ENCODE results near the gene IFI16.
"Not testable (repeated sequence)": the region's sequence is repeated elsewhere in the genome, so short reads cannot be mapped to it uniquely, and the experiment has no call there.

Gene IFI16

DNA sequence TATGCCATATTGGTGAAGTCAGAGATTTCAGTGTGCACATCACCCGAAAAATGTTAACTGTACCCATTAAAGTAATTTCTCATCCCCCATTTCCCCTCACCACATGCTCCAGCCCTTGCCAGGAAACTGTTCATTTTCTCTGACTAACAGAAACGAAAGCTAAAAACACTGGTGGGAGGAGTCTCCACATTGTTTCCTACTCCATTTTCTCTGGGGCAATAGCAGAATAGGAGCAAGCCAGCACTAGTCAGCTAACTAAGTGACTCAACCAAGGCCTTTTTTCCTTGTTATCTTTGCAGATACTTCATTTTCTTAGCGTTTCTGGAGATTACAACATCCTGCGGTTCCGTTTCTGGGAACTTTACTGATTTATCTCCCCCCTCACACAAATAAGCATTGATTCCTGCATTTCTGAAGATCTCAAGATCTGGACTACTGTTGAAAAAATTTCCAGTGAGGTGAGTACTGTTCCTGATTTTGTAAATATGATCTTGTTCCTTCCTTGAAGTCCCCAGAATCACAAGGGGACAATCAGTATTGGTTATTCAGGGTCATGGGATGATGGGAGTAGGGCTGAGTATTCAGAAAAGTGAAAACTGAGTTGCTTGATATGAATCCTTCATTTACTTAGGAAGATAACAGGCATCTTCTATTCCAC is at the start of gene IFI16:
IFI16 (plus strand) TSS at position 204 of the 658 bp plus-strand sequence. CDS start 4,774 bp downstream, outside the sequence.
- DNase-seq: peak; percentile 82

DNA sequence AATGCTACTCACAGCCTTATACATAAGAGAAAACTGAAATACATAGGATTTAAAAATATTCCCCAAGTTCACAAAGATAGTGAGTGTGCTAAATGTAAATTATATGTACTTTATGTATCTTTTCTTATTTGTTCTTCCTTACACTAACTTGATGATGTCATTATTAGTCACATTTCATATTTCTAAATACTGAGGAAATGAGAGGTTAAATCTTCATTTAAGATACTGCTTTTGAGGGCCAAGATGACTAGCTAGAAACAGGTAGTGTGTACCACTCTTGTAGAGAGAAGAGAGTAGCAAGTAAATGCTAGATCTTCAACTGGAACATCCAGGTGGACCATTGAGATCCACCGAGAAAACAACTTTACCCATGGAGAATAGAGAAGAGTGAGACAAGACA is 48.5 kb upstream of the IFI16 start:
- DNase-seq: no peak

DNA sequence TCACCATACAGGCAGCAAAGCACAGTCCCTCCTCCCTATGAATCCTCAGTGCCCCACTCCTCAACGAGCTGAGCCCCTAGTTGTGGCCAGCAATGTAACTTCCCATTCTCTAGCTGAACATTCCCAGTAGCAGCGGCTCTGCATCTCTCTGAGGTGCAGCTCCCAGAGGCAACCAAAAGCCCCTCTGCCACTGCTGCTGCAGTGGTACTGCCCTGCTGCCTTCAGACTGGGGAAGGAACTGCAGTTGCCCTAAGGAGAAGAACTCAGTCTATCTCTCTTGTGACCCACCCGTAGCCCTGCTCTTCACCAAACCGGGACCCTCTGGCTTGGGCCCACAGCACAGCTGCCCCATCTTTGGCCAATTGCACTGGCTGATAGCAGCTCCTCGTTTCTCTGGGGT is 46.7 kb upstream of the IFI16 start:
- DNase-seq: no peak

DNA sequence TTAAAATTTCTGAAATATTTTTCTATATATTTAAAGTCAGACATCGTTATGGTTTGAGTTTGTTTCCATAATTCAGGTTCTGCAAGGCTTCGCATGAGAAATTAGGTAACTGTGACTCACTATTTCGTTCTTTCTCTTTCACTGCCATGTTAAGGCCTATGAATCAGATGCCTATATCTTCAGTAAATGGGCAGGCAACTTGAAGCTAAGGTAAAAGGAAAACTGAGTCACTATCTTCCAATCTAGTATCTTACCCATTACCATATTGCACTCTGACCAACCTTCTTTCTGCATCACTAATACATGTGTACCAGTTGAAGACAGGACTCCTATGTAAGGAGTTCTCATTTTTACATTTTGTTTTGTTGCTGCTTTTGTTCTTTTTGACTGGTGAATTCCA is 40.5 kb upstream of the IFI16 start:
- no peak for DNase-seq

DNA sequence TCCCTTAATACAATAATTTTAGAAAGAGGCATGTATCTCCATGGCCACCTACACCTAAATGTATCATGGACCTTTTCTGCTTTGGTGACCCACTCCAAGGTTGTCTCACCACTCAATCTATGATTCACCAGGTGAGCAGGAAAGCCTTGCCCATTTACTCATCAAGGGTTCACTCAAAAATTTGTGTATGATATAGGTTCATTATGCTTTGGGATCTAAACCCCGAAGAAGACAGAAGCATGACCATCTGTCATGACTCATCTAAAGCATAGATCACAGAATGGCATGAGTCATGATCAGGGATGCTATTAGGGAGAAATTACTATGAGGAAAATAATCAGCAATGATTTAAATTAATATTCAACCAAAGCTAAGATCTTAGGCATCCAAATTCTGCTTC is 39.9 kb upstream of the IFI16 start:
- no peak for DNase-seq

DNA sequence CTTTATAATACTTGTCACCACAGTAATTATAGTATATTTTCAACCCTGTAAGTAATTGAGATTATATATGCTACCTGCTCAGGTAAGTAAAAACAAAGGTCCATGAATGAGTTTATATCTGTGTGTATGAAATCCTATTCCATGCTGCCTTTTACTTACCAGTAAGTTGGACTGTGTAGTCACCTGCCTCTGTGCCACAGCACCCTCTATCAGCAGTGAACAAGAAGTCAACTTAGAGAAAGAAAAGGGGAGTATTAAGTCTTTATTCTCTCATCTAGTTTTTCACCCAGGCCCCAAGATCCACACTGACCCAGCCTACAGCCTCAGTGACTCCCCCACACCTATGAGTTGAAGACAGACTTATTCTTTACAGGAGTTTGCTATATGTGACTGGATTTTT is 36.9 kb upstream of the IFI16 start:
- DNase-seq: no peak

DNA sequence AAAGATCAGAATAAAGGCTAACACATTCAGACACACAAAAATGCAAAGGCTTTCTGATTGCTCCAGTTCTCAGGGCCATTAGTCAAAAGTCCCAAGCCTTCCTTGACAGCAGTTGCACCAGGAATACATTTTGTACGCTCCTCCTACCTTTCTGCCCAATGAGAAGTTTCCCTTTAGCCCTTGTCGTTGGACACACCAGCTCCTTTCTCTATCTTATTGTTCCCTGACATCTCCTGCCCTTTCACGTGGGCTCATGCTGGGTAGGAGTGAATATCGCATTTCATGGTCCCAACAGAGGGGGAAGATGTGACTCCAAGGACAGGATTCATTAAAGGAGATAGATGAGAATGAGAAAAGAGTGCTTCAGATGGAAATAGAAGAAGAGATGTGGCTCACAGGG is 33.5 kb upstream of the IFI16 start:
- no peak for DNase-seq

DNA sequence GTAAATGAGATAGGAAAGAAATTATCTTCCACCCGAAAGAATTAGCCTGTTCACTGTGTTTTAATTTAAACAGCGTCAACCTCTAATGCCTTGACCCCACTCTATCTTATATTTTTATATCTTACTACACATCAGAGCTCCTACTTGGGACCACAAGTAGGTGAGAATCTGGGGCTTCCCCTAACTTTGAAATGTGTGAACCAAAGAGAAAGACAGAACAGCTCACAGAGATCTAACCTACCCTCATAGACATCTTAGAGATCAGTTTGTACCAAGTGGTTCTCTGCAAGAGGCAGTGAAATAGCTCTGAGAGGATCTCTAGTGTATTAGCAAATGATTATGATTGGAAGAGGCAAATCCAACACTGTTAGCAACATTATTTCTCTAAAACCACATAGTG is 31.0 kb upstream of the IFI16 start:
- DNase-seq: no peak

DNA sequence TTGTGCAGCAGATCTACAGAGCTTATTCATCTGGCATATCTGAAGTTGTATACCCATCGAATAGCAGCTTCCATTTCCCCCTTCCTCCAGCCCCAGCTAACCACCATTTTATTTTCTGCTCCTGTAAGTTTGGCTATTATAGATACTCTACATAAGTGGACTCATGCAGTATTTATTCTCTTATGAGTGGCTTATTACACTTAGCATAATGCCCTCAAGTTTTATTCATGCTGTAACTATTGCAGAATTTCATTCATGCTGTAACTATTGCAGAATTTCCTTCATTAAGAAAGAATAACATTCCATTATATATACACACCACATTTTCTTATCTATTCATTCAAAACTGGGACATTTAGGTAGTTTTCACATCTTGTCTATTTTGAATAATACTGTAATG is 30.5 kb upstream of the IFI16 start:
- DNase-seq: no peak

DNA sequence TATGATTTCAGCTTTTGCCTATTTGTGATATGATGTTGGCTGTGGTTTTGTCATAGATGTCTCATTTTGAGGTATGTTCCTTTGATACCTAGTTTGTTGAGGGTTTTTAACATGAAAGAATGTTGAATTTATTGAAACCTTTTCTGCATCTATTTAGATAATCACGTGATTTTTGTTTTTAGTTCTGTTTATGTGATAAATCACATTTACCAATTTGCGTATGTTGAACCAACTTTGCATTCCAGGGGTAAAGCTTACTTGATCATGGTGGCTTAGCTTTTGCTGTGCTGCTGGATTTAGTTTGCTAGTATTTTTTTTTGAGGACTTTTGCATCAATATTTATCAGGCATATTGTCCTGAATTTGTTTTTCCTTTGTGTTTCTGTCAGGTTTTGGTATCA is 26.5 kb upstream of the IFI16 start:
- no peak for DNase-seq

DNA sequence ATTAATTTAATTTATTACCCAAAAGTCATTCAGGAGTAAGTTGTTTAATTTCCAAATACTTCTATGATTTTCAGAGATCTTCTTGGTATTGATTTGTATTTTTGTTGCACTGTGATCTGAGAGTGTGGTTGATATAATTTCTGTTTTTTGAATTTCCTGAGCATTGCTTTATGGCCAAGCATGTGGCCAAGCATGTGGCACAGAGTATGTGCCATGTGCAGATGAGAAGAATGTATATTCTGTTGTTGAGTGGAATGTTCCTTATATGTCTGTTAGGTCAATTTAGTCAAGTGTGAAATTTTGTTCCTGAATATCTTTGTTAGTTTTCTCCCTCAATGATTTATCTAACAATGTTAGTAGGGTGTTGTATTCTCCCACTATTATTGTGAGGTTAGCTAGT is 25.3 kb upstream of the IFI16 start:
- DNase-seq: no peak

DNA sequence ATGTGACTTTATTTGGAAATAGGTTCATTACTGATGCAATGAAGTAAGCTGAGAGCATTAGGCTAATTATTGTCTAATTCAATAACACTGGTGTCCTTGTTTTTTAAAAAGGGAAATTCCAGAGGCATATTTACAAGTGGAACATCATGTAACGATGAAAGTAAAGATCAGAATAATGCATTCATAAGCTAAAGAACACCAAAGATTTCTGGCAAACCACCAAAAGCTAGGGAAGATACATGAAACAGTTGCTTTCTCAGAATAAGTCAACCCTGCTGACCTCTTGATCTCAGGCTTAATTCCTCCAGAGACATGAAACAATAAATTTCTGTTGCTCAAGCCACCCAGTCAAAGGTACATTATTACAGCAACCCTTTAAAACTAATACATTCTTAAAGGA is 20.3 kb upstream of the IFI16 start:
- no peak for DNase-seq

DNA sequence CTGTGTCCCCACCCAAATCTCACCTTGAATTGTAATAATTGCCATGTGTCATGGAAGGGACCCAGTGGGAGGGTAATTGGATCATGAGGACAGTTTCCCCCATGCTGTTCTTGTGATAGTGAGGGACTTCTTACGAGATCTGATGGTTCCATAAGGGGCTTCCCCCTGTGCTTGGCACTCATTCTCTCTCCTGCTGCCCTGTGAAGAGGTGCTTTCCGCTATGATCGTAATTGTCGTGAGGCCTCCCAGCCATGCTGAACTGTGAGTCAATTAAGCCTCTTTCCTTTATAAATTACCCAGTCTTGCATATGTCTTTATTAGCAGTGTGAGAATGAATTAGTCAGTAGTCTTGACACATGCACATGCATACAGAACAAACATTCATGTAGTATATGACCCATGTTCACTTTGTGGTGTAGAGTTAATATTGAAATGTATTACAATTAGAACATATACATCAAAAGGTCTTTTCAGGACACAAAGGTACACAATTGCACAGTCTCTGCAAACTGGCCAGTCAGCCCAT is 16.9 kb upstream of the IFI16 start:
- DNase-seq: no peak

DNA sequence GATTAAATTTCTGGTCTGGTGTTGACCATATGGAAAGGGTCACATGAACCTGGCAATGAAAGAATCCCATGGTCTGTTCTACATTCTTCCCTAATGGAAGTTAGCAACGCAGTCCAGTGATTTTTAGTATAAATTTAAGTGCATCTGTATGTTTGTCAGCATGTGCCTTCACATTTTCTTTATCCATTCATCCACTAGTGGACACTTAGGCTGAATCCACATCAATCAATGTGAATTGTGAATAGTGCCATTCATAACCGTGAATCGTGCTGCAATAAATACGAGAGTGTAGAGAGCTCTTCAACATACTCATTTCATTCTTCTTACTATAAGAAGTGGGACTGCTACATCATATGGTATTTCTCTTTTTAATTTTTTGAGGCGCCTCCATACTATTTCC is 12.7 kb upstream of the IFI16 start:
- no peak for DNase-seq

DNA sequence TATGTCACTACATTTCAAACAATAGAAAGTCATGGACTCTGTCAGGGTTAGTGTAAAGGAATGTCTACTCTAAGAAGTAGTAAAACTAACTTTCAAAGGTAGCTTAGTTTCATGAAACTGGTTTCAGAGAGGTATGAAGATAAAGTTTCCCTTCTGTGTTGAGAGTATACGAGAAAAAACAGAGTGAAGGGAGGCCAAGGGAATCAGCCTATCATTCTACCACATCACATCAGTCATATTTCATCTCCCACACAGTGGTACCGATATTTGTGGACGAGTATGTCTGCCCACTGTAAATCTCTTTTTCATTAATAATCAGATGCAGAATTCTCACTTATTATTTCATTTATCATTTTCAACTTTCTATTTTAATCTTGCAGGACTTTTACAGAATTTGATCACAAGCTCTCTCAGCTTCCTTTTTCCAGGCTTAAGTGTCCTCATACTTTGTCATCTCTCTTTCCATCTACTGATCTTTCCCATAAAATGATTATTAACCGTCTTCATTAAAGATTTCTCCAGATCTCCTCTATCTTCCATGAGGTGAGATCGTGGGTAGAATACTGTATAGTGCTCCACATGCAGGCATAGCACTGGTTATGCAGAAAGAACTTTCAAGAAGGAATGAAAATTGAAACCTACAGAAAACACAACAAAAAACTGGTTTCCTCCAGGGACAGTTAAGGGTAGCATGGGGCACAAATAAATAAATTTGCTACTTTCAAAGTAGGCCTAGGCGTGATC is 11.5 kb upstream of the IFI16 start:
- DNase-seq: no peak

DNA sequence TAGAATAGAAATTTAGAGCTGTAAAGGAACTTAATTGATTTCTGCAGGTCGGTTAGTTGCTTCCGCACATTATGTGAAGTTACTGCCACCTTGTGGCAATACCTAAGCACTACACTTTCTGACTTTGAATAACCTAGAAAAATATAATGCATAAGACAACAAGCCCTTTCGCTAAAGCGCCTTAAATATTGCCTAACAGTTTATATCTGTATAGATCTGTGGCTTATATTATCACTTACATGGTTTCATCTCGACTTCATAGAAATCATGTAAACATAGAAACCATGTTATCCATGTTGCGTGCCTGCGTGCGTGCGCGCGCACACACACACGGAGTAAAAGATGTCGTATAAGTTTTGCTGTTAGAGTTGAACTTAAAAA is 10.9 kb upstream of the IFI16 start:
- peak; percentile 28 for DNase-seq

DNA sequence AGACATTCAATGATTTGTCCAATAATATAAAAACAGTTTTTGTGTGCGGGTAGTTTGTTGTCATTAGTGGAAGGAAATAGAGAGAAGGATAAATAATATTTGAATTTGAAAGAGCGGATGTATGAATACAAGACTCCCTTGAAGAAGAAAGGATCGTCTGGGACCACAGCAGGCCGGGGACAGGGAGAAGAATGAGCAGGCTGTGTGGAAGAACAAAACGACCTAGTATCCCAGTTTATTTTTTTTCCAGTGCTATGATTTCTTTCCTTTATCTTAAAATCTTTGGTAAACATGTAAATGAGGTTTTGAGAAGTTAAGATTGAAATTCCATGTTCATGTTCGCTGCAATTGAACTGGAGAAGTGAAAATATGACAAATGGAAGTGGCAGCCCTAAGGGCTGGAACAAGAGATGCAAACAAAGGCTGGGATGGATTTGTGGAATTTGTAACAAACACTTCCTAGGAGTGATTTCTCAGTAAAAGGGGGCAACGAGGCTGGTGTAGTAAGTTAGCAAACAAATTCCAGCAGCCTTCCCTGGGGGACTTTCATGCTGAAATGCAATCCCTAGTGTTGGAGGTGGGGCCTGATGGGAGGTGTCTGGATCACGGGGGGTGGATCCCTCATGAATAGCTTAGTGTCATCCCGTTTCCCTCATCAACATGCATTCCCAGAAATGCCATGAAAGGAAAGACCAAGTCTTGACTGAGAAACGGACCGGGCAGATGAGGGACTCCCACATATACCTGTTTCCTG is 10.2 kb upstream of the IFI16 start:
- no peak for DNase-seq

DNA sequence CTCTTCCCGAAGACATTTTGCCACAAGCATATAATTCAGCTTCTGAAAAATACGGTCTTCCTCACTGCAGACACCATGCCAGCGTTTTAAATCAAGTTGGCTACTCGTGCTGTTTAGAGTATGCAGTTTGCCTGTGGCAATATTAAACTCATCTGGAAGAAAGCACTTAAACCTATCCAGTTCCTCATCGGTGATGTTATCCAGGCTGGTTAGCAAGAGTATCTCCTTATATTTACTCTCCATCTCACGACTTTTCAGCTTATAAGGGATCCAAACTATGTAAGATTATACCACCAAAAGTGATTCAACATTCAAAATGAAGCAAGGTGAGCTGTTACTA is 9.7 kb upstream of the IFI16 start:
- DNase-seq: no peak

DNA sequence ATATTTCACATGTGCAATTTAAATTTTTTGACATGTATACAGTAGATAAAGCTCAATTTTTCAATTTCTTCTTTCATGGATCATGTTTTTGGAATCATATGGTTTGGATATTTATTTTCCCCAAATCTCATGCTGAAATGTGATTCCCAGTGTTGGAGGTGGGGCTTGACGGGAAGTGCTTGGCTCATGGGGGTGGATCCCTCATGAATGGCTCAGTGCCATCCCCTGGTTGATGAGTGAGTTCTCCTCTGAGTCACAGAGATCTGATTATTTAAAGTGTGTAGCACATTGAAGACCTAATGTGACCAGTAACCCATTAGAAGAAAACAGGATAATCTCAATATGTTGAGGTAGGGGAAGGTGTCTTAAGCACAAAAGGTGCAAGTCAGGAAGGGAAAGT is 9.1 kb upstream of the IFI16 start:
- DNase-seq: no peak

DNA sequence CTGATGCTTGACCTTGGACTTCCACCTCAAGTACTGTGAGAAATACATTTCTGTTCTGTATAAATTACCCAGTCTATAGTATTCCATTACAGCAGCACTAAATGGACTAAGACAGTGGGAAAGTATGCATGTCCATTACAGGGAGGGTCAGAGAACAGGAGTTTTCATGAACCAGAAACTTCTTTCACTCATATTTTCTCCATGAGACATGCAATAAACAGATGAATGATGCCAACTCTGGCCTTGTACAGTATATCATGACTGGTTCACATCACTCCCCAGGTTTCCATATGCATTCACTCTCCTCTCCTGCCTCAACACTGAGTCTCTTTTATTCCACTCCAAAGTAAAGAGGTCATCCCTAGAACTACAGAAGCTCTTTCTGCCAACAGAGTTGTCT is 4.5 kb upstream of the IFI16 start:
- no peak for DNase-seq

DNA sequence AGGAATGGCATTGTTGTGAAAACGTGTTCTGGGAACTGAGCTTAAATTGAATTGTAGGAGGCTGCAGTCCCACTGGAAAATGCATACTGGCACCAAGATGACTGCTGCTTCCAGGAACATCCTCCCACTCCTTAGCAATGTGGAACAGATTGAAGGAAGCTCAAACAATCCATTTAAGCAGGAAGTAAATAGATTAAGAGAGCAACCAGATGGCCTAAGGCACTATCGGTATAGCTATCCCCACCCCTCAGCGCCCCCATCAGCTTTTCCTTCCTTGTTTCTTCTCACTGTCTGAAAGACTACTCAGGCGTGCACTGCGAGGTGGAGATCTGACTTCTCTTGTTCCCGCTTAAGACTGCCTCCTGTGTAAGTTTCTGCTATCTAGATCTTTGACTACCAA is 4.0 kb upstream of the IFI16 start:
- DNase-seq: no peak

DNA sequence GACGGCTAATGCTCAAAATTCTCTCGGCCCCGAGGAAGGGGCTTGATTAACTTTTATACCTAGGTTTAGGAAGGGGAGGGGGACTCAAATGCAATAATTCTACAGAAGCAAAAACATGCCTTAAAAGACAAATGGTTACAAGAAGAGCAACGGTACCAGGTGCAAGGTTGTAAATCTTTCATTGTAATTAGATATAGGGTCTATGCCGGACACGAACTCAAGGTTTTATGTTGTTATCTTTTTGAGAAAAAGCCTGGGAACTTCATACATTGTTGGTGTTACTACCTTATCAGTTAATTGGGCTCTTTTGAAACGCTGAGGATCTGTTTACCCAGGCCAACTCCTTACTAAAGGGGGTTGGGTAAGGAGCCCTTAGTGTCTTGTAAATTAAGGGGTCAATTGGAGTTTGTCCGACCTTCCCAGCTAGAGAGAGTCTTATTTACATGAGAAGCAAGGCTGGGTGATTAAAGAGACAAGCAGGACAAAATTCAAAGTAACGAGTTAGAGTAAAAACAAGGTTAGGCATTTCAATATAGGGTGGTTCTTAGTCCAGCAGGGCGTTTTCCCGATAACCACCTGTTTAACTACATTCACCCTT is 3.4 kb upstream of the IFI16 start:
- DNase-seq: not testable (repeated sequence)

DNA sequence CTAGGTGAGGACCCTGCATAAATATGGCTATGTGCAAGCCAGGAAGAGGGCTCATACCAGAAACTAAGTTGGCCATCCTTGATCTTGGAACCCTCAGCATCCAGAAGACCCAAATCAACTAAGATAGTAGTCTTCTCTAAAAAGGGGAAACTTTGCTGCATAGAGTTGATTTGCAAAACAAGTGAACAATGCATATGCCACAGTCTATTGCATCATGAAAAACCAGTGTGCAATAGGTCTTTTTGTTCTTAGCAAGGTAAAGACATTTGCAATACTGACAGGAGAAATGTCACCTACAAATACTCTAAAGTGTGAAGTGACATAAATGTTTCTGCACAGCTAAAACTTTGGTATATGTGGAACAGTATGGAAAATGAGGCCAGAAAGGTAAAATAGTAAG is 2.0 kb upstream of the IFI16 start:
- DNase-seq: no peak

DNA sequence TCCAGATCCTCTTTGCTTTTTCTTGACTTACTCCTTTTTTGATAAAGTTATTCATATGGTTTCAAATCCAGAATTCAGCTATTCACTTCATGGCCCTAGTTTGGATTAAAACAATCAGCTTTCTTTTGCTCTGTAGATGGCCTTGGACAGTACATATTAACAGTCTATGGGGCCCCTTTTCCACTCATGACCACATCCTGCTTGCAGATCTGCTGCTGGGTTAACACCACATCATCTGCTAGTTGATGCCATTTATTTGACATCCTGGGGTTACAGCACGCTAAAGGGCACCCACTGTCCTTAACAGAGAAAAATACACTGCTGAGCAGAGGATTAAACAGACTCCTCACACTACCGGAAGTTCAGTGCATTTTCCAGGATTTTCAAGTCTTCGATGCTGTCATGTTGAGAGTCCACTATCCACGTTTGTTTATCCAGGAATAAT is 941 bp upstream of the IFI16 start:
- DNase-seq: peak; percentile 18
